Ectodermal cell (in vitro differentiated cells): ENCODE data around the gene RNFT2.

Experiments
- H3K27ac ChIP-seq: 2 replicates; pipeline ENCODE4 v1.7.0; 2013; ENCODE audit warnings: mild to moderate bottlenecking, low read depth, low read length; ENCODE audit not compliant: insufficient read depth, poor library complexity, severe bottlenecking
- H3K27me3 ChIP-seq: 2 replicates; pipeline ENCODE4 v1.7.0; 2013; ENCODE audit warnings: mild to moderate bottlenecking, low read length; ENCODE audit not compliant: insufficient read depth, control insufficient read depth, poor library complexity, severe bottlenecking
- H3K36me3 ChIP-seq: one replicate; pipeline ENCODE4 v1.7.0; 2013; ENCODE audit warnings: low read length; ENCODE audit not compliant: control insufficient read depth, insufficient read depth
- H3K4me1 ChIP-seq: one replicate; pipeline ENCODE4 v1.7.0; 2013; ENCODE audit warnings: low read length; ENCODE audit not compliant: control insufficient read depth, insufficient read depth
- H3K4me3 ChIP-seq: 2 replicates; pipeline ENCODE4 v1.7.0; 2013; ENCODE audit warnings: low read depth, low read length, control low read depth; ENCODE audit not compliant: insufficient read depth
- H3K9me3 ChIP-seq: 2 replicates; pipeline ENCODE4 v1.7.0; 2013; ENCODE audit warnings: mild to moderate bottlenecking, low read length, moderate library complexity; ENCODE audit not compliant: control insufficient read depth
- WGBS, 2 experiments: methylation state at CpG; one replicate each; pipeline ENCODE4 v1.1.7; 2013; ENCODE audit warnings: missing lambda C conversion rate in 2 of 2; 5-methylcytosine and 5-hydroxymethylcytosine counted together

Gene RNFT2

GRCh38 chr12:116790066-116790465 lies 52.0 kb downstream of the RNFT2 start:
- WGBS, 2 experiments: 86 to 100% methylated on average over 1 of the region's 1 CpG
- H3K4me1 ChIP-seq: no peaks in the 10 kb centered on the region
- H3K27ac ChIP-seq: no peak overlapping the region
- H3K9me3 ChIP-seq: no peaks in the 10 kb centered on the region
- peaks cover 14% of the 10 kb centered on the region for H3K36me3 ChIP-seq
- H3K27me3 ChIP-seq: no peaks in the 10 kb centered on the region
- H3K4me3 ChIP-seq: no peak overlapping the region

GRCh38 chr12:116792403-116792802 lies 54.3 kb downstream of the RNFT2 start:
- WGBS, 2 experiments: 96 to 97% methylated on average over 10 of the region's 10 CpGs
- Histone ChIP-seq H3K27ac (no peak overlapping the region), H3K36me3 (peaks cover 11% of the 10 kb centered on the region)

GRCh38 chr12:116794725-116795124 lies 56.6 kb downstream of the RNFT2 start:
- no peak overlapping the region for H3K4me3 ChIP-seq
- H3K9me3 ChIP-seq: no peaks in the 10 kb centered on the region
- 93 to 100% methylated on average over 4 of the region's 4 CpGs for WGBS, 2 experiments
- no peaks in the 10 kb centered on the region for H3K27me3 ChIP-seq
- H3K36me3 ChIP-seq: peaks cover 29% of the 10 kb centered on the region
- no peak overlapping the region for H3K27ac ChIP-seq
- no peaks in the 10 kb centered on the region for H3K4me1 ChIP-seq

More at GRCh38 chr12:116792403-116792802, 54.3 kb downstream of the RNFT2 start:
- H3K27me3 ChIP-seq: no peaks in the 10 kb centered on the region
- no peaks in the 10 kb centered on the region for H3K4me1 ChIP-seq
- H3K9me3 ChIP-seq: no peaks in the 10 kb centered on the region
- H3K4me3 ChIP-seq: no peak overlapping the region

GRCh38 chr12:116797885-116798284 lies 59.8 kb downstream of the RNFT2 start:
- 92 to 97% methylated on average over 5 to 6 of the region's 6 CpGs for WGBS, 2 experiments
- Histone ChIP-seq H3K36me3 (peaks cover 27% of the 10 kb centered on the region), H3K4me3 (no peak overlapping the region), H3K4me1 (no peaks in the 10 kb centered on the region), H3K9me3 (no peaks in the 10 kb centered on the region), H3K27ac (no peak overlapping the region), H3K27me3 (no peaks in the 10 kb centered on the region)

- Histone ChIP-seq H3K27ac (no peak overlapping the region), H3K4me3 (no peak overlapping the region), H3K9me3 (no peaks in the 10 kb centered on the region), H3K27me3 (no peaks in the 10 kb centered on the region), H3K36me3 (peaks cover 30% of the 10 kb centered on the region), H3K4me1 (no peaks in the 10 kb centered on the region)
- WGBS, 2 experiments: 94 to 95% methylated on average over 4 of the region's 4 CpGs
Measured at GRCh38 chr12:116798719-116799118, 60.6 kb downstream of the RNFT2 start.

- Histone ChIP-seq H3K27me3 (no peaks in the 10 kb centered on the region), H3K36me3 (peaks cover 30% of the 10 kb centered on the region), H3K4me1 (no peaks in the 10 kb centered on the region), H3K4me3 (no peak overlapping the region), H3K9me3 (no peaks in the 10 kb centered on the region), H3K27ac (no peak overlapping the region)
- 75 to 78% methylated on average over 6 of the region's 6 CpGs for WGBS, 2 experiments
Measured at GRCh38 chr12:116799955-116800354, 61.8 kb downstream of the RNFT2 start.

GRCh38 chr12:116800918-116801317 lies 62.8 kb downstream of the RNFT2 start:
- Histone ChIP-seq H3K27me3 (no peaks in the 10 kb centered on the region), H3K27ac (no peak overlapping the region), H3K4me3 (no peak overlapping the region), H3K36me3 (peaks cover 26% of the 10 kb centered on the region), H3K9me3 (no peaks in the 10 kb centered on the region), H3K4me1 (no peaks in the 10 kb centered on the region)
- WGBS, 2 experiments: 92 to 97% methylated on average over 1 to 2 of the region's 2 CpGs

GRCh38 chr12:116802018-116802417 lies 63.9 kb downstream of the RNFT2 start:
- H3K27me3 ChIP-seq: no peaks in the 10 kb centered on the region
- no peak overlapping the region for H3K4me3 ChIP-seq
- 94 to 96% methylated on average over 3 of the region's 3 CpGs for WGBS, 2 experiments
- no peak overlapping the region for H3K27ac ChIP-seq
- peaks cover 23% of the 10 kb centered on the region for H3K36me3 ChIP-seq
- H3K4me1 ChIP-seq: no peaks in the 10 kb centered on the region
- no peaks in the 10 kb centered on the region for H3K9me3 ChIP-seq

- no peaks in the 10 kb centered on the region for H3K9me3 ChIP-seq
- WGBS, 2 experiments: 94 to 96% methylated on average over 7 of the region's 7 CpGs
- no peak overlapping the region for H3K4me3 ChIP-seq
- H3K27me3 ChIP-seq: no peaks in the 10 kb centered on the region
- peaks cover 19% of the 10 kb centered on the region for H3K36me3 ChIP-seq
- no peak overlapping the region for H3K27ac ChIP-seq
- no peaks in the 10 kb centered on the region for H3K4me1 ChIP-seq
Measured at GRCh38 chr12:116803013-116803736, 65.1 kb downstream of the RNFT2 start.

- Histone ChIP-seq H3K4me1 (no peaks in the 10 kb centered on the region), H3K27ac (no peak overlapping the region), H3K4me3 (no peak overlapping the region), H3K36me3 (peaks cover 11% of the 10 kb centered on the region), H3K9me3 (no peaks in the 10 kb centered on the region), H3K27me3 (no peaks in the 10 kb centered on the region)
- WGBS, 2 experiments: 0% methylated on average over 1 of the region's 1 CpG; no CpG with 5 or more reads in 1 of the 2 experiments
Measured at GRCh38 chr12:116804051-116804450, 65.9 kb downstream of the RNFT2 start.
